GM19395 (cell line): Measurements from ENCODE around the gene TMEM40.
"Not testable (repeated sequence)": the region's sequence is repeated elsewhere in the genome, so short reads cannot be mapped to it uniquely, and the experiment has no call there.

ENCODE experiments used
- ATAC-seq: cut with Tn5 transposase; IDR thresholded peaks from one replicate; pipeline ENCODE4 v1.9.1; 2021; ENCODE audit warnings: mild to moderate bottlenecking, moderate library complexity; ENCODE audit not compliant: unreplicated experiment

TMEM40 gene, protein sequence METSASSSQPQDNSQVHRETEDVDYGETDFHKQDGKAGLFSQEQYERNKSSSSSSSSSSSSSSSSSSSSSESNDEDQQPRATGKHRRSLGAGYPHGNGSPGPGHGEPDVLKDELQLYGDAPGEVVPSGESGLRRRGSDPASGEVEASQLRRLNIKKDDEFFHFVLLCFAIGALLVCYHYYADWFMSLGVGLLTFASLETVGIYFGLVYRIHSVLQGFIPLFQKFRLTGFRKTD

DNA sequence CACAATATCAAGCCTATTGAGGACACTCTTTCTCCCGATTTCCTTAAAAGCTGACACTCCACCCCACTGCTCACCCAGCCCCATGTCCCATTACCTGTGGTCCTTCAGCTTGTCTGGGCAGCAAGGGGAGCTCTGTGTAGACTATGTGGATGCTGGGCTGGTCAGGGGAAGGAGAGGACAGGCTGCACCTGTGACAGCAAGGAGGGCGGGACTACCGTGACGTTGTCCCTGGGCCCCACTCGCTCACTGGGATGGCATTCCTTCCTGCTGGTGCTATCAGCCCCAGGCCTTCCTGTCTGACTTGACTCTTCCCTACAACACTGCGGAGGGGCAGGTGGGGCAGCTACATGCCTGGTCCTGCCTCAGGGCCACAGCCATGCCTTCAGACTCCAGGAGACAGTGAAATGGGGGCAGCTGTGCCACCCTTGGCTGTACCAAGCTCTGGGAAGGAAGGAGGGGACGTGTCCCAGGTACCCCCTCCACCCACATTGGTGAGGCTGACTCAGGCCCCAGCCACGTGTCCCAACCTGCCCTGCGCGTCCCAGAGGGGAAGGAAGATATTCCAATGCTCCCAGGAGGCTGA, at the start of gene TMEM40:
Gene TMEM40 (minus strand): TSS at position 163 of the 583 bp plus-strand sequence. CDS start 9,427 bp downstream, outside the sequence.
- ATAC-seq = no peak

DNA sequence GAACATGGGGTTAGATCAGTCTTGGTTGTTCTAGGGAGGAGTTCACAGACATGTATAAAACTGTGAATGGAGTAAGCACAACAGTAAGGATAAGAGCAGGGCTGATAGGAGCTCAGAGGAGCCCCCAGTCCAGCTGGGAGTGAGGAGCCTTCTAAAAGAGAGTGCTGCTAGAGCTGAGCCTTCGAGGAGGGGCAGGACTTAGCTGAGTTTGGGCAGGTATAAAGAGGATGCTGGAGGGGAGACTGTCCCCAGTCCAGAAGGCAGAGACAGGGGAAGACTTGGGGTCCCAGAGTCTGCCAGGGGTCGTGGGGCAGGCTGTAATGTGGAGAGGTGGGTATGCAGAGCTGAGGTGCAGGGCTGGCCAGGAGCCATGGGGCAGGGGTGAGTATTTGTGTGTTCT, 49.5 kb upstream of the TMEM40 start:
- ATAC-seq = no peak

DNA sequence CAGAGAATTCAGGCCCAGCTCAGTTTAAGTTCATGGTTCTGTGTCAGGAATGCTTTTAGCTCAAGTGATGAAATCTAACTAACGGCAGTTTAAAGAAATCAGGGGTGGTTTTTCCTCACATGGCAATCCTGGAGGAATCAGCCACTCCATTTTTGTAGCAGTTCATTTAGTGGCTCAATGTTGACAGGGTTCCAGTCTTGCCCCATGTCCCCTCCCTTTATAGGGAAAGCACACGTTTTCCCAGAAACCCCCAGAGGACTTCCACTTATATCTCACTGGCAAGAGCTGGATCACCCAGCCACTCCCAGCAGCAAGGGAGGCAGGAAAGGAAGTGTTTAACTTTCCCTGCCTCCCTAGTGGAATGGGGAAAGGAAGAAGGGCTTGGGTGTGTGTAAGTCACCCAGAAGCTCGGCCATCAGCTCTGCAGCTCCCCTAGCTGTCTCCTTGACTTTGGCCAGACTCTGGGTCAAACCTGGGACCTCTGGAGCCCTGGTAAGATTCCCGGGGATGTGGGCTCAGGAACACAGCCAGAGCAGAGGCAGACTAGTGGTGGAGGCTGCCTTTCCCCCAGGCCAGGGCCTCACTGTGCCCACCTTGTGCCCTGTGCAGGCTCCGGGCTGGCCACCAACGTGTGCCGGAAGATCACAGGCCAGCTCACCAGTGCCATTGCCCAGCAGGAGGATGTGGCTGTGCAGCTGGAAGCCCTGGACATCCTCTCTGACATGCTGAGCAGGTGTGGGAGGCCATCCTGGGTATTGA, 48.7 kb upstream of the TMEM40 start:
- no peak for ATAC-seq

DNA sequence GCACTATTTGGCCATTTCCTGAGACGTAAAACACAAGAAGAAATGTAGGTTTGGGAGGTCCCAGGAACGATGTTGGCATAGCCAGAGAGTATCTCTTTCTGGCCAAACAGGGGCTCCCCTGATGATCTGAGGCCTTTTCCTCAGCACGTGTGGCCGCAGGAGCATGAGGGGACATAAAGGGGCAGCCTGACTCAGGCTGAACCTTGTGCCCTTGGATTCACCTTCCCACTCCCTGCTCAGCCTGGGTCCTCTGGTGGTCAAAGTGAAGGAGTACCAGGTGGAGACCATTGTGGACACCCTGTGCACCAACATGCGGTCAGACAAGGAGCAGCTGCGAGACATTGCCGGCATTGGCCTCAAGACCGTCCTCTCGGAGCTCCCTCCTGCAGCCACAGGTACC, 48.0 kb upstream of the TMEM40 start:
- ATAC-seq = no peak

DNA sequence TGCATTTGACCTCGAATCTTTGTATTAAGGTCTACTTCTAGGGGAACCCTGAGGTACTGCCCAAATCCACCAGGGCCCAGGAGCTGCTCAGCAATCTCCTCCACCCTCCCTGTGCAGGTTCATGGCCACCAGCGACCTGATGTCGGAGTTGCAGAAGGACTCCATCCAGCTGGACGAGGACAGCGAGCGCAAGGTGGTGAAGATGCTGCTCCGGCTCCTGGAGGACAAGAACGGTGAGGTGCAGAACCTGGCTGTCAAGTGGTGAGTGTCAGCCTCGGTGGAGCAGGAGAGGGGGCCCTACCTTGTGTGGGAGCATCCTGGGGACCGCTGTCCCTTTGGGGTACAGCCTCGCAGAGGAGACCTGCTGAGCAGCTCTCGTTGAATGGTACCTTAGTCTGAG, 44.3 kb upstream of the TMEM40 start:
- ATAC-seq = no peak

DNA sequence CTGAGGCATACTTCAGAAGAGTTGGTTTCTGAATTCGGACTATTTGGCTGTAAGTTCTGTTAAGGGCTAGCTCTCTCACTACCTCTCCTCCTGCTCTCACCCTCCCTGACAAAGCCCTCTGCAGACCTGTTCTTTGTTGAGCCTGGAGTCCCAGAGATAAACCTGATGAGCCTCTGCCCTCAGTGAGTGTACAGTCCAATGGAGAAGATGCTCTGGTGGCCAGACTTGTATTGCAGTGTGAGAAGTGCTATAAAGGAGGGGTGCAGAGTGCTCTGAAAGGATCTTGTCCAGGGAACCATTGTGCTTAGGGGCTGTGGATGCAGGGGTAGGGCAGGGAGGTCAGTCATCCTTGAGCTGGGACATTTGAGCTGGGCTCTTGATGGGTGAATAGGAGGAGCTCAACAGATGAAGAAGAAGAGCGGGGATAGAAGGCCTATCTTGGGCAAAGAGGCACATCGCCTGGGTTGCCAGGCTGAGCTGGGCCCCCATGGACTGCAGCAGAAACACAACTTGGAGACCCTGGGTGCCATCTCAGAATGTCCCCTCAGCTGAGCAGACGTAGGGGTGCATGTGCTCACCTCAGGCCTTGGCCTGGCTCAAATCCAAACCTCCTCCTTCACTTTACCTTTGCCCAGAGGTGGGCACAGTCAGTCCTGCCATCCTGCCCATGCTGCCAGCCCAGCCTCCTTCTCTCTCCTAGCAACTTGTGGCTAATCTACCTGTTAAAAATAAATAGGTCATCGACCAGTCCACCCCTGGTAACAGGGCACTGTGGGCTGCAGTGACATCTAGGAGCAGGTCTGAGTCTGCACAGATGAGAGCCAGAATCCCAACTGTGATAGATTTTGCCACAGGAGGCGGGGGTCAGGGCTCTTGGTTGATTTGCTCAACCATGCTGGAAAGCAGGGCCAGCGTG, 40.7 kb upstream of the TMEM40 start:
- no peak for ATAC-seq

DNA sequence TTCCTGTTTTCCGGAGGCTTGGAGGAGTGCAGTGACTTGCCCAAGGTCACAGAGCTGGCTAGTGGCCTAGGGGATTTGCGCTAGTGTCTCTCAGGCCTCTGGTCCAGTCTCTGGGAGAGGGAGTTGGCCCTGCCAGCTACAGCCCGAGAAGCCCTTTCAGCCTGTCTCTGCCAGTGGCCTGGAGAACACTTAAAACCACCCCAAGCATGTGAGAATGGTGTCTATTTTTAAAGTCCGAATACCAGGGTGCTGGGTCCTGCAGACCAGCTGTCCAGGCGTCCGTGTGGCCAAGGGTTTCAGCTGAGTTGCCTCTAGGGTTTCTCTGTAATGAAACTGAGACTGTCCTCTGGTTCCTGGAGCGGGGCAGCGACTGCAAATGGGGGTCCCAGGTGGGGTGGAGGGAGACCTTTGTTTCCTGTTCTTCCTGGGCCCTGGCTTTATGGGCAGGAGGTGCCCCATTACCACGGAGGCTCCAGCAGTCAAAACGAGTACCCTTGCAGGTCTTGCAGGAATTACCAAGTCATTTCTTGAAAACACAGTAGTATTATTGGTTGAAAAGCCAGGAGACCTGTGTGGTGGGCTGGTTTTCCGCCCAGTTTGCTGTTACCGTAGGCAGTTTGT, 39.6 kb upstream of the TMEM40 start:
- ATAC-seq = no peak

DNA sequence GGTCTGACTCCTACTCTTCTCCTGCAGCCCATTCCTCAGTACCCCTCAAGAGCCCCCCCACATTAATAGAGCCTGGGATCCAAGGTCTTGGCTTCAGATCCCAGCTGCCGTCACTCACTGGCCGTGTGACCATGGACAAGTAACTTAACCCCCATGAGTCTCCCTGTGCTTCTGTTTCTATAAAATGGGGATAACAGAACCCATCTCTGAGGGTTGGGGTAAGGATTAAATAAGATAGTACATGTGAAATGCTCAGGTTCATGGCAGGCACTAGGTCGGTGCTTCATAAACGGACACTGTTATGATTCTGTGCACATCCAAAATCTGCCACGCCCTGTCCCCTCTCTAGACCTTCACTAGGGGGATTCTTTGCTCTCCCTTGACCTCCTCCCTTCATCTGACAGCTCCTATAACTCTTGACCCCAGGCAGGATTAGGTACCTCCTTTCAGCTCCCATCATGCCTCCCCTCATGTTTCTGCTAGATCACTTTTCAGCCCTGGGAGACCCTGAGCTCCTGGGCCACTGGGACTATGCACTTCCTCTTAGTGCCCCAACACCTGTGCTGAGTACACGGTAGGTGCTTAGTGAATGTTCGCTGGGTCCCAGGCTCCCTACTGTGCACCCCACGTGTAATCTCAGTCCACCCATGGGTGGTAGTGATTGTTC, 39.0 kb upstream of the TMEM40 start:
- no peak for ATAC-seq

DNA sequence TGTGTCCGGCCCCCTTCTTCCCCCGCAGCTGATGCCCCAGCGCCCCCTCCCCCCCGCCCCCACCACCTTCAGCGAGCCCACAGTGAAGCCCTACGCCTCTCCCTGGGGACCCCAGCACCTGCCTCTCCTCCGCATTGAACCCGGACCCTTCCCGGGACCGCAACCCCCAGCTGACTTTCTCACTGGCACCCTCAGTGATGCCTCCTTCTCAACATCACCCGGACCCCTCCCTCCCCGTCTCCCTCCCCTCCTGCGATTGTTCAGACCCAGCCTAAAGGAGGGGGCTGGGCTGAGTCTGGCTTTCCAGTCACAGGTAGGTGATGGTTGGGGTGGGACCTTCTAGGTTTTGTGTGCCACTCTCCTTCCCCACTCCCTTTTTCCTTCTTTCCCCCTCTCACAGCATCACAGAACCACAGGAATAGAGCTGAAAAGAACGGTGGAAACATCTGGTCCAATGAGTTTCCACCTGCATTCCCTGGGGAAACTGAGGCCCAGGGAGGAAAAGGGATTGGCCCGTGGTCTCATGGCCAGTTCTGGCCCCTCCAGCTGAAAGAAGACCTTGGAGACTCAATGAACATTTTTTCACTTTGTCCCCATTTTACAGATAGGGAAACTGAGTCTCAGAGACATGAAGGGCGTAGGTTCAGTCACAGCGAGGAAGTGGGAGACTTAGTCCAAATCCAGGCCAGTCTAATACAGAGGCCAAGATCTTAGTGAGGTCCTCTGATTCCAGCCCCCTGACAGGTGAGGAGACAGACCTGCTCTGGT, 38.2 kb upstream of the TMEM40 start:
- ATAC-seq = no peak

DNA sequence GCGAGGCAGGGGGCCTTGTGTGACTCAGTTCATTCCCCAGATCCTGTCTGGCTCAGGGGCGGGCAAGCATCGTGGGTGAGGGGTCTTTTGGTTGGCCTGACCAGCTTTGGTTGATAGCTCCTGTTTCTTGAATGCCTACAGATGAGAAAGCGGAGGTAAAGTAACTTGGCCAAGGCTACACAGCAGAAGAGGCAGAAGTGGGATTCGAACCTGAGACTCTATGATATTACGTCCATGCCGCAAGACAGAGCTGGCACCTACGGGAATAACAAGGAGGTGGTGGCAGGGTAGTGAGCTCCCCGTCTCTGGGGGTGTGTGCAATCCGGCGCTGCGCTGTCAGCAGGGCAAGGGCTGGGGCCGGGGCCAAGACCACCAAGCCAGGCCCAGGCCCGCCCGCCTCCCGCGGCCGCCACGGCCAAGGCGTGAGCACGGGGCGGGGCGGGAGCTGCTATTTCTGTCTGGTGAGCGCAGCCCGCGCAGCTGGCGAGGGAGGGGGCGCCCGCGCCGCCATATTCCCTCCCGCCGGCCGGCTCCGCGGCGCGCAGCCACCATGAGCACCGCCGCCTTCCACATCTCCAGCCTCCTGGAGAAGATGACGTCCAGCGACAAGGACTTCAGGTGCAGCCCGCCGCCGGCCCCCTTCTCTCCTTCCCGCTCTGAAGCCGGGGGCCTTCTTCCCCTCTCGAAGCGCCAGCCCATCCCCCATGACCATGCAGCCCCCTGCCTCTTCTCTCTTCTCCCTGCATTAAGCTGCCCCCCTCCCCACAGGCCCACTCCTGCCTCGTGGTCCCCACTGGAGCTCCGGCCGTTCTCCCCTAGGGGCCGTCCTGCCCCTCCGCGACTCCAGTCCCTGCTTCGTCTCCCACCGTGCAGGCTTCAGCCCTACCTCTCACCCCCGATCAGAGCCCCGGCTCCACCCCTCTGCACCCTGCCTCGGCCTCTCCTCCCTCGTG, 37.4 kb upstream of the TMEM40 start, which contains the start of gene CAND2:
Gene CAND2 (plus strand): TSS at position 510 of the 953 bp plus-strand sequence. CDS start 41 bp downstream, at position 551.
- no peak for ATAC-seq

DNA sequence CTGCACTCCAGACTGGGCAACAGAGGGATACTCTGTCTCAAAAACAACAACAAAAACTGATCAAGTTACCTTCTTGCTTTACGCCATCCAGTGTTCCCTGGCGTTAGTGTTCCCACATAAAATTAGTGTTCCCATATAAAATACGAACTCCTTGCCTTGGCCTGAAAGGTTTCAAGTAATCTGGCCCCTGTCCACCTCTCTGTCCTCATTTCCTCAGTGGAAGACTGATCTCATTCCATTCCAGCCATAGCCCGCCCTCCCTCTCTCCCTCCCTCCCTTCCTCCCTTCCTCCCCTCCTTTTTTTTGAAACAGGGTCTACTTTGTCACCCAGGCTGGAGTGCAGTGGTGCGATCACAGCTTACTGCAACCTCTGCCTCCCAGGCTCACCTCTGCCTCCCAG, 34.6 kb upstream of the TMEM40 start:
- ATAC-seq = no peak

DNA sequence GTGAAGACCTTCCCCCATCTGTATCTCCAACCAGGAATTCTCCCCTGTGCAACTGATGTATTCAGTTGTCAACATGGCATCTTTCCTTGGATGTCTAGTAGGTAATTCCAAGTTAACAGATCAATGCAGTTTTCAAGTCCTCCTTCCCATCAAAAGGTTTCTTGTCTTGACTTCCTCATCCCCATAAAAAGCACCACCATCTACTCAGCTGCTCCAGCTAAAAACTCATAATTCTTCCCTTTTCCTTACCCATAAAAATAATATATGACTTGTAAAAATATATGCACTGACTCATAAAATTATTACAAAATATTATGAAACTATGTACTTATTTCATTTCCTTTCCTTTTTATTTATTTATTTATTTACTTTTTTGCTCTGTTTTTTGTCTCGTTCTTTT, 32.4 kb upstream of the TMEM40 start:
- no peak for ATAC-seq

DNA sequence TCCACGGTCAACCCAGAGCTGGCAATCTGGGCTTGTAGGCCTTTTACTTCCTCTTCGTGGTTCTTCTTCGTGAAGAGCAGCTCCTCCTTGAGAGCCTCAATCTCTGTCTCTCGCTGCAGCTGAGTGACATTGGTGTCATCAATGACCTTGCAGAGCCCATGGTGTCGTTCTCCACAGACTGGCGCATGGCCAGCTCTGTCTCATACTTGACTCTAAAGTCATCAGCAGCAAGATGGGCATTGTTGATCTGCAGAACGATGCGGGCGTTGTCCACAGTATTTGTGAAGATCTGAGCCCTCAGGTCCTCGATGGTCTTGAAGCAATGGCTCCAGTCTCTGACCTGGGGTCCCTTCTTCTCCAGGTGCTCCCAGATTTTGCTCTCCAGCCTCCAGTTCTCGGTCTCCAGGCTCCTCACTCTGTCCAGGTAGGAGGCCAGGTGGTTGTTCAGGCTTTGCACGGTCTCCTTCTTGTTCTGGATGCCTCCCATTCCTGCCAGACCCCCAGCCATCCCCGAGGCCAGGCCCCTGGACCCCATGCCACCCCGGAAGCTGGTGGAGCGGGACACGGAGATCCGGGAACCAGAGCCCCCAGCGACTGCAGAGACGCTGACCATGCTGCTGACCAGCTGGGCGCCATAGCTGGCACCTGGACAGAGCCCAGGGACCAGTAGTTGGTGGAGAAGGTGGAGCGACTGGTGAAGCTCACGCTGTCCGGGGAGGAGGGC, 29.1 kb upstream of the TMEM40 start:
- not testable (repeated sequence) for ATAC-seq

DNA sequence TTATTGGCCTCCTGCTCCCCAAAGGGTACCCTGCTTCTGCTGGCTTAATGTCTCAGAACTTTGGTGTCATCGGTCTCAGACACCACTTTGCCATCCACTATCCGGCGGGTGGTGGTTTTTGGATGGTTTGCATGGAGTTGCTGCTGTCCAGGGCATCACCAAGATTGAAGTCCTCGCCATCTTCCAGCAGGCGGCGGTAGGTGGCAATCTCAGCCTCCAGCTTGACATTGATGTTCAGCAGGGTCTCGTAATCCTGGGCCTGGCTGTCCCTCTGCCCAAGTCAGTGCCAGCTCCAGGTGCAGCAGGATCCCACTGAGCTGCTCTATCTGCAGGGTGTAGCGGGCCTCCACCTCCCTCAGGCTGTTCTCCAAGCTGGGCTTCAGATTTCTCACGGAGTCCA, 28.3 kb upstream of the TMEM40 start:
- ATAC-seq = not testable (repeated sequence)

DNA sequence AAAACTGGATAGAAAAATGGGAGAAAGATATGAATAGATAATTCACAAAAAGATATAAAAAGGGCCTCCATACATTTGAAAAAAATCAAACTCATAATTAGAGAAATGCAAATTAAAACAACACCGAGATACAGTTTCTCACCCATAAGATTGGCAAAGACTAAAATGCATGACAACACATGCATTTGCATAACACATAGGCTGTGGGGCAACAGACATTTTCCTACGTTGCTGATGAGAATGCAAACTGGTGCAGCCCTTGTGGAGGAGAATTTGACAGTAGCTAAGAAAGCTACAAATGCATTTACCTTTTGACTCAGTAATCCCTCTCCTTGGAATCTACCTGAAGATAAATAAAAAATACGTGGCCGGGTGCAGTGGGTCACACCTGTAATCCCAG, 26.0 kb upstream of the TMEM40 start:
- ATAC-seq = no peak

DNA sequence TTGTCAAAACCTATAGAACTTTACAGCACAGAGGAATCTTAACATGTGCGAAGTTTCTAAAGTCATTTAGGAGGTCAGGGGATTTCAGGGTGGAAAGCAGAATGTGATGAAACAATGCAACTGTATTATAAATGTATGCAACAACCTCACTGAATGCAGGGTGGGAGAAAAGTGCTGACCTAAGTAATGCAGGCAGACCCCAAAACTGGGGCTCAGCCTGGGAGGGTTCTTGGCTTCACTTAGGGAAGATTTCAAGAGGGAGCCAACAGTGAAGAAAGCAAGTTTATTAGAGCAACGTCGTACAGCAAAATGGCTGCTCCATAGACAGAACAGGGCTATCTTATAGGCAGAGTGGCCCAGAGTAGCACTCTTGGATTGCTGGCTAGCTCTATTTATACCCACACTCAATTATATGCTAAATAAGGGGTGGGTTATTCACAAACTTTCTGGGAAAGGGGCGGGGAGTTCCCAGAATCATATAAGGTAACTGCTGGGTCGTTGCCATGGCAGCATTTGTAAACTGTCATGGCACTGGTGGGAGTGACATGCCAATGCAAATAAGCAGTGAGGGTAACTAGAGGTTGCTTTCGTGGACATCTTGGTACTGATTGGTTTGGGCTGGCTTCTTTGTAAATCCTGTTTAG, 23.2 kb upstream of the TMEM40 start:
- ATAC-seq = no peak

DNA sequence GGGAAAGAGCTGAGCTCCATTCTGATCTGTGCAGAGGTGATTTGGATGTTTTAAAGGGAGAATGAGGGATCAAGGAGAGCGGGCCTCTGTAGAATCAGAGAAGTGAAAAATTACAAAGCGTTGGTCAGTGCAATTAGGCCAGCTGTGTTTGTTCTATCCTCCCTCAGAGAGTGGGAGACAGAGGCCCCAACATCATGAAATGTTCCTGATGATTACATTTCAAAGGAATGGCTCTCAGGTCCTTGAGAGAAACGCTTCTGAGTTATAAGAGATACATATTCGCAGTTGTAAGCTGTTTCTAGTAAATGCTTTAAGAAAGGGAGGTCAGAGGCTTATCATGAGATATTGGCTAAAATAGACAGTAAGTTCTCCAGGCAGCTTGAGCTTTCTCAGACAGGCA, 21.7 kb upstream of the TMEM40 start:
- no peak for ATAC-seq
